Esophagus squamous epithelium (tissue), 4 donors: ENCODE measurements around the gene MLLT10.

ENCODE experiments used
- CTCF ChIP-seq, 6 experiments: fragments of 450-650 bp in 4 of 6; fragments of 200-600 bp in 2 of 6; sonication (generic) in 2 of 6; IDR thresholded peaks; one replicate each; pipeline ENCODE4 v1.5.1; 2016 to 2019; ENCODE audit warnings: antibody characterized with exemption in 6 of 6, mild to moderate bottlenecking in 4 of 6, moderate library complexity in 4 of 6
- POLR2A ChIP-seq, 4 donors: fragments of 450-650 bp; IDR thresholded peaks; one replicate each; pipeline ENCODE4 v1.6.1; 2017; ENCODE audit warnings: antibody characterized with exemption in 4 of 4, mild to moderate bottlenecking in 4 of 4, moderate library complexity in 3 of 4

GRCh38 chr10:21747809-21748208, 213.8 kb downstream of the MLLT10 start:
- TF ChIP-seq POLR2A (IDR thresholded peaks at IDR 0.05) = no peak
- no peak for TF ChIP-seq CTCF (IDR thresholded peaks at IDR 0.05)
